ENCODE measurements around the gene NRXN2.

Gene NRXN2

DNA sequence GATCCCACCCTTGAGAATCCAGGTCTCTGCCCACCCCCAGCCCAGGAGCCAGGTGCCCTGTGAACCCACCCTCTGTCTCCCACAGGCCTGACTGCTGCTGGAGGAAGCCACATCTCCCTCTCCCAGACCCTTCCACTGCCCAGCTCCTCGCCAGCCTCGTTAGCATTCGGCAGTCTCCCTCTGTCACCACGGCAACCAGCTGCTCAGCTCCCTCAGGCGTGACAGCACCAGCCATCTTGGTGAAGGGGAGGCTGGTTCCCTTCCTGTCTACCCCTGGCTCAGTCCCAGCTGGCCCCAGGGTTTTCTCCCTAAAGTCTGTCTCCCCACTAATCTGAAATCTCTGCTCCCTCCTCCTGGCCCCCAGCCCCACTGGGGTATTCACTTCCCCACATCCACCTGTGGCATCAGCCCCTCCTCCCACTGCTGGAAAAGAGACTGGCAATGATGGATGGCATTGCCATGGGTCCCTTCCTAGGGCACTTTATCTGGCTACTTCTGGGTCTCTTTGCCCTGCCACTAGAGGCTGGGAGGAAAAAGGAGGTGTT lies 28.1 kb downstream of the NRXN2 start:
- DNase-seq: peak; percentile 6

DNA sequence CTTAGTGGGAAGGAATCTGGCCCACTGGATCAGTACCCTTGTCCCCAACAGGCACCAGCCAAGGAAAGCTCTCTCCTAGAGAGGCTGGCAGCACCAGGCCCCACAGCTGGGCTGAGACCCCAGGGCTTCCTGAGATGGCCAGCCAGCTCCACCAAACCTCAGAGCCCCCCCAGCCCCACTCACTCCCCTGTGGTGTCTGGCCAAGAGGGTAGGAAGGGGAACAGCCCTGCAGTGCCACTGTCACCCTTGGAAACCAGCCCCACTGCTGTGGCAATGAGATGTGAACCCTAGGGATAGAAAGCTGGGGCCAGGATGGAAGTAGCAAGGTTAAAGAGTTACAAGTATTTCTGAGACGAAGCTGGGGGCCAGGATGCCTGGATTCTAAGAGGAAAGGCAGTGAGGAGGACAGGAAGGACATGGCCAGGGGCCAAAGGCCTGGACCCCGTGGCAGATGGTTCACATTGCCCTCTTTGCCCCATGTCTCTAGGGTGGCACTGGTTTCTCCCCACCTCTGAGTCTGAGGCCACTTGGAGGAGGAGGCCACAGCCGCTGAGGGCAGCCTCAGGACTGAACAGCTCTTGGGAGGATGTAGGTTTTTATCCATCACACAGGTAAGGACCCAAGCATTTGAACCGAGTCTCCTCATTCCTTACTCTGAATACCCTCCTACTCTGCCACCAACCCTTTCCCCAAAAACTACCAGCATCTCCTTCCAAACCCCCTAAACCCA lies 28.8 kb downstream of the NRXN2 start:
- no peak for DNase-seq

DNA sequence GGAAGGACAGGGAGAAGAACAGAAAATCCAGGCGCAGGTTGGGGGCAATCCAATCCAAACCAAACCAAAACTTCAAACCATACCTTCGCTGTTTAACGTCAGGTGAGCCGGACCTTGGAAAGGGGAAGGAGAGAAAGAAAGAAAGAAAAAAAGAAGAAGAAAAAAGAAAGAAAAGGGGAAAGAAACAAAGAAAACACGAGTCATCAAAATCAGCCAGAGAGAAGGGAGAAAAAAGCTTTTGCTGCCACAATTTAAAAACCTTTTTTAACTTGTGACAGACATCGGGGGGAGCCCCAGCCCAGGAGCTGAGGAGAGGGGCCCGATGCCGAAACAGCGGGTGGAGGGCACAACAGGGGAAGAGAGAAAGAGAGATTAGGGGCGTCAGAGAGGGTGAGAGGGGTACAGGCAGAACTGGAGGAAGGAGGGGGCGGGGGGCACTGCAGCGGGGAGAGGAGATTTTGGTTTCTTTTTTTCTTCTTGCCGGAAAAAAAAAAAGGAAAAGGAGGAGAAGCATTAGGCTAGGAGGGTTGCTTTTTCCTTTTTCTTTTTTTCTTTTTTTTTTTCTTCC lies 30.1 kb downstream of the NRXN2 start:
- no peak for DNase-seq

DNA sequence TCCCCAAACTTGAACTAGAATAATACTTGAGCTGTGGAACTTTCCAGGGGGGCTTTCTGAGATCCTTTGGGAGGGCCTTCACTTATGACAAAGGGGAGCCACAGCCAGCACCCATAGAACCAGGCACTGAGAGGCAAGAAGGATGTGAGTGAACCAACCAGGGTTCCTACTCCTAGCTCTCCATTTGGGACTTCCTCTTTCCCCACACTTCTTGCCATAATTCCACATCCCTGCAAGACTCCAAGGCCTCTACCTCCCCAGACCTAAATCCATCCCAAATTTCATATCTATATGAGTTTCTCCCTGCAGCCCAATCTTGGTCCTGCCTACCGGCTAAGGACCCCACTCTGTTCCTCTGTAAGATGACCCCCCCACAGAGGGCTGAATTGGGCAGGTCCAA lies 31.5 kb downstream of the NRXN2 start:
- DNase-seq: no peak

DNA sequence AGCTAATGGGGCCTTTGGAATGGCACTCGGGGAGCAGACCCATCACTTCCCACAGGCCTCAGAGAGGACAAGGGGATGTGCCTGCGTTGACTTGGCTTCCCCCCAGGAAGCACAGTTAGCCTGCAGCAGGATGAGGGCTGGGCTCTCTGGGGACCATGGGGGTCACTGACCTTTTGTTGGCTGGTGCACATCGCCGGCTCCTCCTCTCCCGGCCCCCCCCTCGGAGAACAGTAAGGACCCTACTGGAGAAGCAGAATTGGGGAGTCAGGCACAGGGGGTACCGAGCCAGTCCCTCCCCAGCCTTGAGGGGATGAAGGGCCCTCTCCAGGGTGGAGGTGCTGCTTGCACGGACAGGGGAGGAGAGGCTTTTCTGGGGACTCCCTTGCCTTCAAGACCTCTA lies 32.8 kb downstream of the NRXN2 start:
- no peak for DNase-seq

DNA sequence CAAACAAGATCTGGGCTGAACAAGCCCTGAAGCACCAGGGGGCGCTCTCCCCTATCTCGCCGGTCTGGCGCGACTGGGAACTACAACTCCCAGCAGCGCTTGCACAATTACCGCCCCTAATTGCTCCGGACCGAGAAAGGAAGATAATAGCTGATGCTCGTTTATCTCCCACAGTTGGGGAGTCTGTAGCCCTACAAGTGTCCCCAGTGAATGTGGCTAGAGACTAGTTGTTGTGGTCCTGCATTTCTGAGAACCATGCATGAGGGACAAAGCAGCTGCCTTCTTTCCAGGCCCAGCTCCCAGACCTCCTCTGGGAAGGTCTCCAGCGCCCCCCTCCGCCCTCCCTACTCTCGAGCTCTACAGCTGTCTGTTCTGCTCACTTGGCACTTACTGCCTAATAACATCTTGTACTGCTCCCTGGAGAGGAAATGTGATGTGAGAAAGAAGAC lies 34.4 kb downstream of the NRXN2 start:
- peak; percentile 63 for DNase-seq

DNA sequence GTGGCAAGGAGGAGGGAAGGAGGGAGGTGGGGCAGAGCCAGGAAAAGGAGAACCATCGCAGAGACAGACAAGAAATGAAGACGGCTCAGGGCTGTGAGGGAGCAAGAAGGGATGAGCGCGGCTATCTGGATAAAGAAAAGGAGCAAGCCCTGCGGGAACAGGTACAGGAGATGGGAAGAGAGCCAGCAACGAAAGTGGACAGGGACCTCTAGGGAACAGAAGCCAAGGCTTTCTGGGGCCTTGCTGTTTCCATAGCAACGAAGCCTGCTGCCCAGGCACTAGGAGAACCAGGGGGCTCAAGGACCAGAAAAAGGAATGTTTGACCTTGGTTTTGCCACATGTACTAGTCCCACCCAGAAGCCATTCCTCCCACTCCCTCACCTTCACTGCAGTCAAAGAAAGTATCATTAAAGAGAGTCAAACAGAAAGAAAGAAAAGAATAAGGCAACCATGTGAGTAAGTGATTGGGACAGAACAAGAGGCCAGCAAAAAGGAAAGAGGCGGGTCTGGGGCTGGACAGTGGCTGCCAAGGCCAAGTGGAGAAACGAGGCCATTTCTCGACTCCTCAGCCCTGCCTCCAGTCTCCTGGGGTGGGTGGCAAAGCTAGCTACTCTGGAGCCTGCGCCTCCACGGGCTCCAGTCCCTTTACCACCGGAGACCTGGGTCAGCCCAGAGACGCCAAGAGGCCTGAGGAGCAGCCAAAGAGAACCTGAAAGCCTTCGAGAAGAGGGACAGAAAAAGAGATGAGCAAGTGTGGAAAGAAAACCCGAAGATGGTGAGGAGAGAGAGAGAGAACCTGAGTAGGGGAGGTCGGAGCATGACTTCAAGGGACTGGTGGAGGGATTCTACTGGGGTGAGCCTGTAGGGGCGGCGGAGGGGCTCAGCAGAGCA lies 35.1 kb downstream of the NRXN2 start:
- DNase-seq: no peak

DNA sequence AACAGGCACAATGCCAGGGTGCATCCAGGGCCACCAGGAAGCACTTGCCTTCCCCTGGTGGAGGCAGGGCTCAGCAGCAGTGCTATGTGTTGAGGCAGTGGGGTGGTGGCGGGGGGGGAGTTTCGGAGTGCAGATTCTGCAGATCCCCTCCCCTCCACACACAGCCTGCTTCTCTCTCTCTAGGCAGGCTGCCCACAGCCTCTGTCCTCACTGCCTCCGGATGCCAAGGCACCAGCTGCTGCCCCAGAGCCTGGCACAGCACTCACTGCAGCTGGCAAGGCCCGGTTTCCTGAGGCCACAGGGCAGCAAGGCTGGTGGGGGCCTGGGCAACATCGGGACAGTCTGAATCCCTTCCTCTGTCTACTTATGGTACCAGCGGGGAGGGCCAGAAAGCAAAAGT lies 35.8 kb downstream of the NRXN2 start:
- no peak for DNase-seq

DNA sequence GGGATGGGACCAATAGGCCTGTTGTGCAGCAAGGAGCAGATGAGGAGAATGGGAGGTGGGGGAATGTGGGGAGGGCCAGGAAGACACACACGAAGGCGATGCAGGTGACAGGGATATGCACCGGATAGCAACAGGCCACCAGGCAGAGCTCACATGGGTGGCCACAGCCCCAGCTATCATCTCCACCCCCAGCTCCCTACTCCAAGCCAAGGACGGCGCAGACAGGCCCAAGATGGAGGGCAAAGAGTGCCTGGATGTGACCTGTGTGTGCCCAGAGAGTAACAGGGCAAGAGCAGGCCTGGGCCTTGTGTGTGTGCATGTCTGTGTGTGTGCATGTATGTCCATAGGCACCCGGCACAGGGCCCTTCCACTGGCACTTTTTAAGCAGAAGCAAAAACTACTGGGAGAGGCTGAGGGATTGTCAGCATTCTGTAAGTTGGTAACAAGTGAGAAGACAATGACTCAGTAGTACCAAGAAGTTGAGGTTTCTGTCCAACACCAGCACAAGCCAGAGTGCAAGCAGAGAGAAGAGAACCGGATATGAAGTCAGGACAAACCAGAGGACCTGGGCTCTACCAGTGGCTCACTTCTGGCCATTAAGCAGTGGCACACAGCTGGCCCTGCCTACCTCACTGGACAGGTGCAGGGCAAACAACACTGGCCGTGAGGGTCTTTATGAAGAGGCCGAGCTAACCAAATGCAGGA lies 36.4 kb downstream of the NRXN2 start:
- no peak for DNase-seq

DNA sequence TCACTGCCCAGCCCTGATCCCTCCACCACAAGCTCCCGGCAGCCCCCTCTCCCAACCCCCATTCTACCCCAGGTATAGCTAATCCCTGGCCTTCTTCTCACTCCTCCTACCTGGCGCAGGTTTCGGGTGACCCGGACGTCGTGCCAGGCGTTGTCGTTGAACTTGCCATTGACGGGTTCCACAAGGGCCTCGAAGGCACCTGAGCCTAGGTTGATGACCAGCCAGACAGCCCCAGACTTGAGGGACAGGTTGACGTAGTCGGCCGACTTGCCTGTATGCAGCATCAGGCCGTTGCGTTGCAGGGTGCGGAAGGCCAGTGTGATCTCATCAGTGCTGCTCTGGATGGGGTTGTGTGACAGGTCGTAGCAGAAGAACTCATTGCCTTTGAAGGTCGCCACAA lies 37.5 kb downstream of the NRXN2 start:
- DNase-seq: no peak

DNA sequence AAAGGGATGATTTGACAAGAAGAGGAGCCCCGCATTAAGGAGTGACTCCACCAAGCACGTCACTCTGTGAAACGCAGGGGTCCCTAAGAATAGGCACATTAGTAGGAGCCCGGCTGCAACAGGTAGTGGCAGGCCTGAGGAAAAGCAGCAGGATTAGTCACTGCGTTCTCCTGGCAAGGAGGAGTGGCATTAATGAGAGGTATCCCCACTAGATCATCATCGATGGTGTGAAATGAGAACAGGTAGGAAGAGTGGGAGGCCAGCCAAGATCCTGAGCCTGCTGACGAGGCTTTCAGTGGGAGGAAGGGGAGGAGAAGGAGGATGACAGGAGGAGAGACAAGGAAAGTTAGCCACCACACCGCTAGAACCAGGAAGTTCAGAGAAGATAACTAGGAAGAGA lies 38.6 kb downstream of the NRXN2 start:
- no peak for DNase-seq

DNA sequence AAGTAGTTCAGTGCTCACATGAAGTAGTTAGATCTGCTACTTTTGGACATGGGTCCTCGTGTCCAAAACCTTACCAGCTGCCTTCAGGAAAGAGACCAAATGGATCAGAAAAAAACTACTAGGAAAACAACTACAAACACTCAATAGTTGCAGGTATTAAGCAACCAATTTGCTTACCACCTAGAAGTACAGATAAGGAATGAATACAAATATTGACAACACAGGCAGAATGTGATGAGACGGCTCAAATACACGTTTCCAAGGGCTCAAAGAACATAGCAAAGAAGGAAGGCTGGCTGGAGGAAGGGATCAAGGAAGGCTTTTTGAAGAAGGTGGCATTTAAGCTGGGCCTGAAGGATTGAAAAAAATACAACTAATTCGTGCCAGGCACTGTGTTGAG lies 41.8 kb downstream of the NRXN2 start:
- no peak for DNase-seq

DNA sequence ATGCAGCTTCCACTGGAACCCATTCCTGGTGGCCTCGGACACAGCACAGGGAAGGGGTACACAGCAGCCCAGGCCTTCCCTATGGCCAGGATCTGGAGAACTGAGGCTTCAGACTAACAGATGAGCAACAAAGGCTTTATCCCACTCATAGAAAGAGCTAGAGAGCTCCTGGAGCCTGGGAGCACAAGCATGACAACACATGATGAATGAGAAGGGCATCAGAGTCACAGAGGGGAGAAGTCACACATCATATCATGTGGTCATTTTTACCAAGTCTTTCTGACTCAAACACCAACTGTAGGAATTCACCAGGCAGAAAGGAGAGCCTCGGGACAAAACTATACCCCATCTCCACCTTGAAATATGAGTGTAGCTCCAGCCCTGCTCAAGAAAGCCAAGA lies 43.2 kb downstream of the NRXN2 start:
- no peak for DNase-seq

DNA sequence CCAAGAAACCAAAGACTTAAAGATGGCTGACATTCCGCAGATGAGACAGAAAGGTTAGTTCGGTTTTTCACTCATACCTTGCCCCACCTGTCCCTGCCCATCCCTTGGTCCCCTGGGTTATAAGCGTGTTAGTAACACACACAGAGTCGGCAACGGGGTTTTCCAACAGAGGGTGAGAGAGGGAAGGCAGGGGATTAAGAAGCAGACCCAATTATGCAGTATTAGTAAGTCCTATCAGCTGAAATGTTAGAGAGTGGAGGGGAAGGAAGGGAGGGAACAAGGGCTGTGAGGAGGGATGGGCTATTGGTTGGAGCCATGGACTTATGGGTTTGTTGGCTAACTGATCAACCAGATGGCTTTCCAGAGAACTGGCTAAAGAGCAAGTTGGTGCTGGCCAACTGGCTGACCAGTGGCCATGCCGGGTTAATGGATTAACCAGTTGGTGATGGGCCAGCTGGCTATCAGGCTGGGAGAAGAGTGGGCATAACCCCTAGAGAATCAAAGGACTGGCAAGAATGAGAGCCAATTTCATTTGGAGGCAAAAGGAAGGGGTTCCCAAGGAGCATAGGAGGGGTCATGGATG lies 45.5 kb downstream of the NRXN2 start:
- no peak for DNase-seq

DNA sequence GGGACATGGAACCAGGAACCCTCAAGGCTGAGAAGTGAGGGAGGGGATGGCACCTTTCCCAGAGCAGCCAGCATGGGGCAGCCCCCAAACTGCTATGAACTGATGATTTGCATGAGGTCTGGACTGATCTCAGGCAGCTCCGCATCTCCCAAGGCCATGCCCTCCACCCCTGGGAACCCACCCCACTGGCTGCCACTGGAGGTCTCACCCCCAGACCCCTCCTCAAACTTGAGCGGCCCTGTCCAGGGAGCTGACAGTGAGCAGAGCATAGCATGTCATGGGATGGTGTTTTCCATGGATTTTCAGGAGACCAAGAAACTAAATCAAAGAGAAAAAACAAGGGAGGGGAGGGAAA lies 46.8 kb downstream of the NRXN2 start:
- DNase-seq: no peak

DNA sequence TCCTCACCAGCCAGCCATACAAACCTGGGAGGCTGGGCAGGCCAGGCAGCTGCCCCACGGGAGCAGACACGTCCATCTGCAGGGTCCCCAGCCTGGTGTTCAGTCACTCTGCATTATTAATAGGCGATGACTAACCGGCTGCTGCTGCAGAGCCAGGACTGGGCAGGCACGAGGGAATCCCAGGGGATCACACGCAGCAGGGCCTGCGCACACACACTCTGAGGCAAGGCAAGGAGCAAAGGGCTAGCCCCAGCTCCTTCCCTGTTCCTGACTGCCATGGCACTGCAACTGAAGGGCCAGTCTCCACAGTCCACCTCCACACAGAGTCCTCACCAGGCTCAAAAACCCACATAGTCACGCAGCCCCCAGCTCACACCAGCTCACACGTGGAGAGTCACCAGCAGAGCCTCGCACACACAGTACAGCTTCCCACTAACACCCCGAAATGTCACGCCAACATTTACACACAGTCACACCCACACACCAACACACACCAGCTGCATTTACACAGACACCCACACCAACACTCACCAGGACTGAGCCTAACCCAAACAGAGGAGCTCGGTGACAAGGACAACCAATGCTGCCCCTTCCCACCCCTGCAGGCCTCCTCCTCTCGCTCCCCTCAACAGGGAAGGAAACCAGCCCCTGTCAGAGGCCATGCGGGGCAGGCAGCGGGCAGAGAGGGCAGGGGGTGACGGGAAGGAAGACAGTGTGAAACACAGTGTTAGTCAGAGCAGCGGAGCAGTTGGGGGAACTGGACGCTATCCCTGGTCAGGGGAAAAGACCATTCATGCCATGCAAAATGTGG lies 47.3 kb downstream of the NRXN2 start:
- DNase-seq: peak; percentile 42

DNA sequence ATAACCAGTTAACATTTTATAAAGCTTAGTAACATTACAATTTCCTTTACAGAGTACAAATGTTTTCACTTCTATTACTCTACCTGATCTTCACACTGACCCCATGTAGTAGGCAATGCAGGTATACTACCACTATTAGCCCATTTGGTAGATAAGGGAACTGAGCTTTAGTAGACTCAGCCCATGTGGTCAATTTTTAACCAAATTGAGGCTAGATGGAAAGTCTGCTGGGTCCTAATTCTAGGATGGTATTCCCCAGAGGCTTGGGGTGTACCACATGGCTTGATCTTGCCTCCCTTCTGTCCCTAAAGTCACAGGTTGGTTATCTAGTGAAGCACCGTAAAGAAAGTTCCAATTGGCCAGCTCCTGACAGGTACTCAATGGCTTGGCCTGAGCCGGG lies 48.2 kb downstream of the NRXN2 start:
- no peak for DNase-seq

DNA sequence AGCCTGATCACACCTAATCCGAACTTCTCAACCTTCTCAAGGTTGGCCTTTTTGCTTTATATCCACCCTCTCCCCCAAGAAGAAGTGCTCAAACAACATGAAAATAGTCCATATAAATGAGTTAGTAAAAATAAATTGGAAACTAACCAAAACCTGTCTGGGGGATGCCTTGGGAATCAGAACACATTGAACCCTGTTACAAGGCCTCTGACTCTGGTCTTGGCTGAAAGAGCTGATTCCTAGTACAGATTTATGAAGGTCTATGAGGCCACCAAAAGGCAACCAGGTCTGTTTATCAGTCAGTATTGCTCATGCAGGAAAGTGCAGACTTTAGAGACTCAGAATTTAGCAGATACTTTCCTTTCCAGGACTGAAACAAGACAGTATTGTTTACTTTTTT lies 49.7 kb downstream of the NRXN2 start:
- no peak for DNase-seq

DNA sequence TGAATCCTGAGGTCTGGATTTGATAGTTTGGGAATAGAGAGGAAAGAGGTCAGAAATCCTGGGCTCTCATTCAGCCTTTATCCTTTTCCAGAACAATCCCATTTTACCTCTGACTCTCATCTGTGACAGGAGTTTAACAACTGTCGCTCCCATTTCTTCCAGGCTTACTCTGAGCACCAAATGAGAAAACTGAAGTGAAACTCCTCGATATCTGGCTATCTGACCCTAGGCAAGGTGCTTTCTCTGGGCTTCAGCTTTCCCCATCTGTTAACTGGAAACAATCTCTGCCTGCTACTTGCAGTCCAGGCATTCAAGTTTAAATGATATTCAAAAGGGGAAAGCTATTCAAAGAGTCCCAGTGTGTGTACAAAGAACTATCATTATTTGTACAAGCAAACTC lies 50.1 kb downstream of the NRXN2 start:
- DNase-seq: no peak

DNA sequence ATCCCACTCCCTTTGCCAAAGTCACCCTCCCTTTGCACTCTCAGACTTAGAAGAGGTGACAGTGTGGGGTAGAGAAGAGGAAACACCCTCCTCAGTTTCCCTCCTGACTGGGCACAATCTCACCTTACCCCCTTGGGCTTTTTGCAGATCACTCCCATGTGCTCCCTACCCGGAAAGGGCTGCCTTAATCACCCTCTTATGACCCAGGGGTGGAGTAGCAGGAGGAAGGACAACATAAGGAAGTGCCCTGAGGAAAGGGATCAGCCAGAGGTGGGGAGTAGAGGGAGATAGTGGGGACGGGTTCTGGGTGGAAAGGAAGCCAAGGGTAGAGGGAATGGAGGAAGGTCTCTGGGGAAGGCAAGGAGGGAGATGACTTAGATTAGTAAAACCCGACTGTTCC lies 52.0 kb downstream of the NRXN2 start:
- DNase-seq: no peak

DNA sequence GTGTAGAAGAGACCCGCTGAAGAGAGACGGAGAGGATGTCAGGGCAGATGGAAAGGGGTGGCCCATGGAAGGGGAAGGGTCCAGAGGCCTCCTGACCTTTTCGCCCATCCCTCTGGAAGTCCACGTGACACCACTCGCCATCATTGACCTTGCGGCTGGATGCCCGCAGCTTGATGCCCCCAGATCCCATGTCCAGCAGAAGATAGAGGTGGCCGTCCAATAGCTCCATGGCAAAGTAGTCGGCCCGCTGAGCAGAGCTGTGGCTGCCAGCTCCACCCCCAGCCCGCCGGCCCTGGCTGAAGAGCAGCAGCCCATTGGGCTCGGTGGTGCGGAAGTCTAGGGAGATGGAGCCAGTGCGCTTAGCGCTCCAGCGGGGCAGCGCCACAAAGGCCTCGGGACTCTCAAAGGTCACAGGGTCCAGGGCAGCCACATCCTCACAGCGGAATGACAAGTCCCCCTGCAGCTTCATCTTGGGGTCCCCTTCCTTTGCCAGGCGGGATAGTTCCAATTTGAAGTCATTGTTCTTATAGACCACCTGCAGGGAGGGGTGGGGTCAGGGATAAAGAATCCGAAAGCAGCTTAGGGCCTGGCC lies 55.7 kb downstream of the NRXN2 start:
- DNase-seq: no peak

DNA sequence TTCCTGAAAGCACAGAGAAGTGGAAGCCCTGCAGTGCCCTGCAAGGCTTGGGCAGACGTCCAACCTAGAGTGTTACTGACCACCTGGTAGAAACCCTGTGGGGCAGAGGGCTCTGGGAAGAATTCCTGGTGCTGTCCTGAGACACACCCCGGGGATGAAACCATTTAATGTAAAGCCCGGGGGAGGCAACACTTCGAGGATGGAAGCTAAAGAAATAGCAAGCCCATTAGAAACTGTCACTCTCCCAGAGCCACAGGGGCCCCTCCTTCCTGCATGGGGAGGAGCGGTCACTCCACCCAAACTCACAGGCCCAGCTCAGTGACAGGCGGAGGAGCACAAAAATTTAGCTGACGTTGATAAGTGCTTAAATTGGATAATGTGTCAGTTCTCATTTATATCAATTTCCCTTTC lies 57.6 kb downstream of the NRXN2 start:
- DNase-seq: no peak

Measured in NCI-H2107 (cell line).